ENCODE measurements around the gene FOXL2NB. TPM values are rescaled to one million over a fixed set of nuclear protein-coding genes. Genes with fewer than 3 reads are reported as not detected.

FOXL2NB gene
- total RNA-seq, 3 donors from 2014 or later (not counting 1 experiment from before 2014, with no cell fraction given), result not detected

GRCh38 chr3:138899351-138899991, 47.5 kb upstream of the FOXL2NB start:
- Mint-ChIP-seq H3K27me3 (ENCODE audit: low read depth in 2 of 2) (peaks cover 0 to 8% of the 10 kb centered on the region in 2 donors), H3K4me1 (no peaks in the 10 kb centered on the region), H3K4me3 (no peak overlapping the region), H3K27ac (no peak overlapping the region), H3K36me3 (no peaks in the 10 kb centered on the region), H3K9me3 (no peaks in the 10 kb centered on the region)
- 83% methylated on average over 5 of the region's 5 CpGs for WGBS (ENCODE audit: insufficient coverage)
- no peaks in the 10 kb centered on the region for H3K27me3 ChIP-seq (ENCODE audit: control insufficient read depth, insufficient read depth, low read length)
- no peaks in the 10 kb centered on the region for H3K36me3 ChIP-seq (ENCODE audit: control insufficient read depth, insufficient read depth, low read length)
- H3K4me1 ChIP-seq (ENCODE audit: control insufficient read depth, insufficient read depth, low read length), result no peaks in the 10 kb centered on the region
- H3K9me3 ChIP-seq (ENCODE audit: control insufficient read depth, insufficient read depth, low read length), result no peaks in the 10 kb centered on the region
- ATAC-seq (no peak), DNase-seq (no peak)
- TF ChIP-seq CTCF (IDR thresholded peaks at IDR 0.05), result no peak
- no peak overlapping the region for H3K4me3 ChIP-seq (ENCODE audit: low read length)
- H3K27ac ChIP-seq (ENCODE audit: low read length), result no peak overlapping the region
- intact Hi-C loops (cut with micrococcal nuclease), result no loop called here

- Histone ChIP-seq H3K9me3 (ENCODE audit: control insufficient read depth, insufficient read depth, low read length) (no peaks in the 10 kb centered on the region), H3K4me1 (ENCODE audit: control insufficient read depth, insufficient read depth, low read length) (no peaks in the 10 kb centered on the region), H3K4me3 (ENCODE audit: low read length) (no peak overlapping the region), H3K27ac (ENCODE audit: low read length) (no peak overlapping the region), H3K27me3 (ENCODE audit: control insufficient read depth, insufficient read depth, low read length) (no peaks in the 10 kb centered on the region), H3K36me3 (ENCODE audit: control insufficient read depth, insufficient read depth, low read length) (no peaks in the 10 kb centered on the region)
- Mint-ChIP-seq H3K27ac (no peak overlapping the region), H3K9me3 (no peaks in the 10 kb centered on the region), H3K4me1 (no peaks in the 10 kb centered on the region), H3K27me3 (ENCODE audit: low read depth in 2 of 2) (peaks cover 0 to 9% of the 10 kb centered on the region in 2 donors), H3K4me3 (no peak overlapping the region), H3K36me3 (no peaks in the 10 kb centered on the region)
- no peak for ATAC-seq
- WGBS (ENCODE audit: insufficient coverage), result 90% methylated on average over 5 of the region's 8 CpGs
- intact Hi-C loops (cut with micrococcal nuclease), result no loop called here
- TF ChIP-seq CTCF (IDR thresholded peaks at IDR 0.05), result no peak
- DNase-seq, result no peak
These were observed 45.5 kb upstream of the FOXL2NB start for GRCh38 chr3:138901567-138901966.

GRCh38 chr3:138902171-138902570, 44.8 kb upstream of the FOXL2NB start:
- H3K36me3 ChIP-seq (ENCODE audit: control insufficient read depth, insufficient read depth, low read length), result no peaks in the 10 kb centered on the region
- H3K27ac ChIP-seq (ENCODE audit: low read length), result no peak overlapping the region
- Mint-ChIP-seq H3K27me3 (ENCODE audit: low read depth in 2 of 2) (peaks cover 0 to 10% of the 10 kb centered on the region in 2 donors), H3K27ac (no peak overlapping the region), H3K36me3 (no peaks in the 10 kb centered on the region), H3K4me1 (no peaks in the 10 kb centered on the region), H3K9me3 (no peaks in the 10 kb centered on the region), H3K4me3 (no peak overlapping the region)
- intact Hi-C loops (cut with micrococcal nuclease), result no loop called here
- H3K9me3 ChIP-seq (ENCODE audit: control insufficient read depth, insufficient read depth, low read length), result no peaks in the 10 kb centered on the region
- no peak overlapping the region for H3K4me3 ChIP-seq (ENCODE audit: low read length)
- WGBS (ENCODE audit: insufficient coverage), result 87% methylated on average over 1 of the region's 1 CpG
- no peak for ATAC-seq
- TF ChIP-seq CTCF (IDR thresholded peaks at IDR 0.05), result no peak
- no peaks in the 10 kb centered on the region for H3K27me3 ChIP-seq (ENCODE audit: control insufficient read depth, insufficient read depth, low read length)
- H3K4me1 ChIP-seq (ENCODE audit: control insufficient read depth, insufficient read depth, low read length), result no peaks in the 10 kb centered on the region
- no peak for DNase-seq

GRCh38 chr3:138907539-138907938, 39.5 kb upstream of the FOXL2NB start:
- WGBS (ENCODE audit: insufficient coverage), result 92% methylated on average over 2 of the region's 3 CpGs
- TF ChIP-seq CTCF (IDR thresholded peaks at IDR 0.05), result no peak
- no peaks in the 10 kb centered on the region for H3K4me1 ChIP-seq (ENCODE audit: control insufficient read depth, insufficient read depth, low read length)
- no peaks in the 10 kb centered on the region for H3K27me3 ChIP-seq (ENCODE audit: control insufficient read depth, insufficient read depth, low read length)
- no peak overlapping the region for H3K27ac Mint-ChIP-seq
- ATAC-seq (no peak), DNase-seq (no peak)
- H3K36me3 ChIP-seq (ENCODE audit: control insufficient read depth, insufficient read depth, low read length), result no peaks in the 10 kb centered on the region
- H3K9me3 Mint-ChIP-seq, result no peaks in the 10 kb centered on the region
- H3K4me1 Mint-ChIP-seq, result no peaks in the 10 kb centered on the region
- H3K9me3 ChIP-seq (ENCODE audit: control insufficient read depth, insufficient read depth, low read length), result no peaks in the 10 kb centered on the region
- H3K4me3 ChIP-seq (ENCODE audit: low read length), result no peak overlapping the region
- peaks cover 0 to 7% of the 10 kb centered on the region in 2 donors for H3K27me3 Mint-ChIP-seq (ENCODE audit: low read depth in 2 of 2)
- no peak overlapping the region for H3K27ac ChIP-seq (ENCODE audit: low read length)
- H3K4me3 Mint-ChIP-seq, result no peak overlapping the region
- intact Hi-C loops (cut with micrococcal nuclease), result no loop called here
- H3K36me3 Mint-ChIP-seq, result no peaks in the 10 kb centered on the region

Measured in natural killer cell (primary cell).